Mucosa of rectum (tissue), 2 donors: ENCODE results near the gene ATP5F1A.

Experiments used
- H3K27ac ChIP-seq, 2 donors: one replicate each; pipeline ENCODE4 v1.7.0; 2013; ENCODE audit warnings: inconsistent platforms in 2 of 2, low read depth in 2 of 2, low read length in 2 of 2
- H3K27me3 ChIP-seq, 2 donors: one replicate each; pipeline ENCODE4 v1.7.0; 2013; ENCODE audit warnings: low read length in 2 of 2; ENCODE audit not compliant: control insufficient read depth in 2 of 2, insufficient read depth in 2 of 2
- H3K36me3 ChIP-seq, 2 donors: one replicate each; pipeline ENCODE4 v1.7.0; 2013; ENCODE audit warnings: low read length in 2 of 2; ENCODE audit not compliant: control insufficient read depth in 2 of 2, insufficient read depth in 2 of 2
- H3K4me1 ChIP-seq, 2 donors: one replicate each; pipeline ENCODE4 v1.7.0; 2013; ENCODE audit warnings: low read length in 2 of 2, mild to moderate bottlenecking in 1 of 2; ENCODE audit not compliant: control insufficient read depth in 2 of 2, insufficient read depth in 2 of 2
- H3K4me3 ChIP-seq, 2 donors: one replicate each; pipeline ENCODE4 v1.7.0; 2013; ENCODE audit warnings: low read length in 2 of 2
- H3K9ac ChIP-seq, 2 donors: one replicate each; pipeline ENCODE4 v1.7.0; 2013; ENCODE audit warnings: low read length in 2 of 2, low read depth in 1 of 2, mild to moderate bottlenecking in 1 of 2
- H3K9me3 ChIP-seq, 2 donors: one replicate each; pipeline ENCODE4 v1.7.0; 2013; ENCODE audit warnings: low read length in 2 of 2; ENCODE audit not compliant: control insufficient read depth in 2 of 2
- donor health status: healthy.
- donor health status: Normal muscosa, but diverticular disease.

ATP5F1A gene

GRCh38 chr18:46035696-46036680 lies 62.1 kb downstream of the ATP5F1A start:
- Histone ChIP-seq H3K27me3 (no peaks in the 10 kb centered on the region), H3K9me3 (no peaks in the 10 kb centered on the region), H3K27ac (no peak overlapping the region), H3K4me1 (no peaks in the 10 kb centered on the region), H3K4me3 (no peak overlapping the region), H3K36me3 (no peaks in the 10 kb centered on the region), H3K9ac (no peak overlapping the region)

DNA sequence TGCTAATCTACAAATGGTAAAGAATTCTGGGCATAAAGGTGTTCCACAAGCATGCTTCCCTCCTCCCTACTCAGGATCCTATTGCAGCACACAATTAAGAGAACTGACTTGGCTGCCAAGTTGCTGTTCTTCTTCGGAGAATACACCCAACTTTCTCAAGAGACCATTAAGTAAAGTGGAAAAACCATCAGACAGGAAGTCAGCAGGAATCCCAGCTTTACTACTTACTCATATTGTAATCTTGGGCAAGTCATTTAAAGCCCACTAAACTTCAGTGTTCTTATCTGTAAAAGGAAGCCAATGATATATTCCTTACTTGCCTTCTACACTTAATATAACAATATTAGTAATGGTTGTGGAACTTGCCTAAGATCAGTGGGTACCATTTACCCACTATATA lies 63.9 kb downstream of the ATP5F1A start:
- H3K9ac ChIP-seq, result no peak overlapping the region
- no peak overlapping the region for H3K4me3 ChIP-seq
- H3K4me1 ChIP-seq, result no peaks in the 10 kb centered on the region
- H3K9me3 ChIP-seq, result no peaks in the 10 kb centered on the region
- H3K27ac ChIP-seq, result no peak overlapping the region
- no peaks in the 10 kb centered on the region for H3K27me3 ChIP-seq
- H3K36me3 ChIP-seq, result no peaks in the 10 kb centered on the region

DNA sequence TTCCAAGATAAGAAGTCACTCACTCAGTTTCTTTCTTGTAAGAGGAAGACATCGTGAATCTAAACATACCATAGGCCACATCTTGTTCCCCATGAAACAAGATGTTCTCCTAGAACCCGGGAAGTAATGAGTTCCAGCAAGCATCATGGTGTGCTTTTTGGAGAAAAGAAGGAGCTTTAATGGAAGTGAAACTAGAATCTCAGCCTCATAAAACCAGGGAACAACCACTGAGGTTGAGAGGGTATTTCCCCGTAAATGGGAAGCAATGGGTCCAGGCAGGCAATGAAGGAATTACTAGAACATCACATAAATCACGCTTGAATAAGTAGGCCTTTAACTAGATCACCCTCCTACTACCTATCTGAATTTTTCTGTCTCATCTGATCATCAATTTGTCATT lies 66.4 kb downstream of the ATP5F1A start:
- Histone ChIP-seq H3K9ac (no peak overlapping the region), H3K9me3 (no peaks in the 10 kb centered on the region), H3K36me3 (no peaks in the 10 kb centered on the region), H3K27me3 (no peaks in the 10 kb centered on the region), H3K4me3 (no peak overlapping the region), H3K27ac (no peak overlapping the region), H3K4me1 (peaks cover 0 to 3% of the 10 kb centered on the region in 2 donors)
